GM21723 (cell line): Measurements from ENCODE around the gene TLCD5.

ENCODE experiments used
- ATAC-seq: cut with Tn5 transposase; IDR thresholded peaks from one replicate; pipeline ENCODE4 v1.9.1; 2021; ENCODE audit warnings: mild to moderate bottlenecking, moderate library complexity; ENCODE audit not compliant: unreplicated experiment

TLCD5 gene

DNA sequence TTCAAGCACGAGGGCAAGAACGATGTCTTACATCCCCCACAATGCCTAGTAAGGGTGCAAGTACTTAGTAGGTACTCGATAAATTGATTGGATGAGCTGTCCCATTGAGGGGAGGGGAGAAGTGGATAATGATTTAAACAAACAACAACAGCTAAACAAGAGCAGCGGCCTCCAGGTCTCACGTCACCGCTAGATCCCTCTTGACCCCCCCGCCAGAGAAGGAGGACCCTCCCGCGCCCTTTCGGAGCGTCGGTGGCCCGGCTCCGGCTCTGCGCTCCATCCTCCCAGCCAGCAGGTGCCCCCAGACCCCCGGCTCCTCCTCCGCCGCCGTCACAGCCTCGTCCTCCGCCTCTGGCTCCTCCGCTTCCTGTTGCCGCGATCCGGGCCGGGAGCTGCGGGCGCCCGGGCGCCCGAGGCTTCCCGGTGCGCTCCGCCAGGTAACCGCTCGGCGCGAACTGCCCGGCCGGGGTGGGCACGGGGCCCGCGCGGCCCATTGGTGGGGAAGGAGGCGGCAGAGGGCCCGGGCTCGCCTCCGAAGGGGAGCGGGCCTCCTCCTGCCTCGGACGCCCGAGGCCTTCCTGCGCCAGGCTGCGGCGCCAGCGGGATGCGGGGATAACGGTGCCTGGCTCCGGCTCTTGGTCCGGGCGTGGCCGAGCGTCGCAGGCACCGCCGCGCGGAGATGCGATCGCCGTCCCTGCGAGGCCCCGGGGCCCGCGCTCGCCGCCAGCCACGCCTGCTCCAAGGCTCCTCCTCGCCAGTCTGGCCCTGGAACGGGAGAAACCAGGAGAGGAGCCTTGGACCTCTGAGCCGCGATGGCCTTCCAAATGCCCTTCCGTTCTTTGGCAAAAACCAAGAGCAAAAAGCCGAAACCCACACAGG lies at the start of gene TLCD5:
TLCD5 (plus strand) TSS at position 368 of the 879 bp plus-strand sequence. CDS start 2,143 bp downstream, outside the sequence.
- peak; percentile 58 for ATAC-seq

DNA sequence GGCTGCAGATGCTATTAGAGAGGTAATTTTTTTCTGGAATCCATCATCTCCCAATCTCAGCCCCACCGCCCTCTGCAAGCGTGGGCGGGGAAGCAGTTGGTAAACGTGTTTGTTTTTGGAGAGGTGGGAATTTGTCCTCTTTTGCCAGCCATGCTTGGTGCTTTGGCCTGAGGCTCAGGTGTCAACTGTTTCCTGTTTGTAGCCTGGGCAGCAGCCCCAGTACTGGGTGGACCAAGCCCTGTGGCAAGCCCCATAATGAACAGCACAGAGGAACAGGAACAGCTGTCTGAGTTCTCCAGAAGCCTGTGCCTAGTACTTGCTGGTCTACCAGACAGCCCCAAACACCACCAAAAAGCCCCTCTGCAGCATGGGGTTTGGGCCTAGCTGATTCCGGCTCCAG lies 45.6 kb upstream of the TLCD5 start:
- ATAC-seq = no peak

DNA sequence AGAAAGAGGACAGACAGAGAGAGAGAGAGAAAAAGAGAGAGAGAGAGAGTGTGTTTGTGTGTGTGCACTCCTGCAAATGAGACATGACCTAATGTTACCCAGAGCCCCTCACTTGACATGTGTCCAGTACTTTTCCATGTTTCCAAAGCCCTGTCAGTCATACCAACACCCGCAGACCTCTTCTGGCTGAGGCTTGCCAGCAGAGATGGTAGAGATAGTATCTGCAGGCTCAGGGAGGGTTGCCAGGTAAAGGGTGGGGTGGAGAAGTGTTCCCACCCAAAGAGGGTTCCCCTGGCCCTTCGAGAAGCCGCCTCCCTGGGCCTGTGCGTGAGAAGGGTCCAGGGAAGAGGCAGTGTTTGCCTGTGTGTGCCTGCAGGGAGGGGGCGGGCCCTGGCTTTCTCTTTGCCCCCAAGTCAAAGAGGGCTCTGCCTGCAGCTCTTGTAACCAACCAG lies 44.5 kb upstream of the TLCD5 start:
- no peak for ATAC-seq

DNA sequence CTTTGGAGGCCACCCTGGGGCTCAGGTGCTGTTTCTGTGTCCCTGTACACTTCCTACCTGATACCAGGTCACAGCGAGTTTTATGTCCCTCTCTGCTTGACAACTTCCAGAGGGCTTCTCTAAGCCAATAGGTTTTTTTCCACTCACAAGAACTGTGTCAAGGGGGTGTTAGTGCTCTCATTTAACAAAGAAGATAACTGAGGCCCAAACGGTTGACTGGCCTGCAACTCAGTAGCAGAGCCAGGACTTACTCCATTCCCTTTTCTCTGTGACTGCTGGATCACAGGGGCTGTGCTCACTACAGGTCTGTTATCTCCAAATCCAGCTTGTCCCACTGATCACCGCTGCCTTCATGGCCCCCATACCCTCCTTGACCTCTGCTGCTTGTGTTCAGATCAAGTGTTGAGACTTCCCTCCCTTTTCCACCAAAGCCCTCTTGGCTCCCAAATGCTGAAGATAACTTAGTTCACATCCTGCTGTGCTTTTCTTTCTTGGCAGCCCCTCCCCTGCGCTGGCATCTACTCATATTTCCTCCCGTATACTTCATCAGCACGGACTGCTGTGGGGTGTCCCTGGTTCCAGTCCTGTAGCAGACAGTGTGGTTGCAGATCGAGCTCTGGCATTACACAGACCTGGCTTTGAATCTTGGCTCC lies 43.8 kb upstream of the TLCD5 start:
- no peak for ATAC-seq

DNA sequence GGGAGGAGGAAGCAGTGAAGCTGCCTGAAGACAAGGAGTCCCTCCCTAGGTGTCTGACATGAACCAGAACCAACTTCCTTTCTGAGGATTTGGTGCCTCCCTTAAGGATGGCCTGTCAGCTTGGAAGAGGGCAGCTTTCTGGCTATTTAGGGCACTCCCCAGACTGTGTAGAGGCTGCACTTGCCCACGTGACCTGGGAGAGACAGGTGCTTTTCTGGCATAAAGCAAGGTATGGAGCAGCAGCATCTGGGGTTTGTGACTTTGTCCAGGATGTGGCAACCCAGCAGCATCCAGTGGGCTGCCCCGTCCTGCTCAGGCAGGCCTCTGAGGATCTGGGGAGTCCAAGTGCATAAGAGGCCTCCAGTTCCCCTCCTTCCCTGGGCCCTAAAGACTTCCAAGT lies 42.0 kb upstream of the TLCD5 start:
- no peak for ATAC-seq

DNA sequence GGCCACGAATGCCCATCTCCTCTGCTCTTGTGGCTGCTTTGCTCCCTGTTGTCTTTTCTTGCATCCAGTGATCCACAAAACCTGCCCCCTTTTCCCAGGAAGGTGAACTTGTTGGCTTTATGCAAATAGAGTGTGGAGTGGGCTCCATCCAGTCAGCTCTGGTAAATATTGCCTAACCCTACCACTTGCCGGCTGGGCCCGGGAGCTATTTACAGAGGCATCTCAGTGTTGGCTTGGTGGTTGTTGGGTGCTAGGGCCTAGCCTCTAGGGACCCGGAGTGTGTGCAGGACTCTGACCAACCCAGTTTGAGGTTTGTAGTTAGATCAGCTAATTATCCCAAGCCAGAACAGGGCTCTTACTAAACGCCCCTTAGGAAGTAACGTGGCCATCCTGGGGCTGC lies 40.8 kb upstream of the TLCD5 start:
- ATAC-seq = no peak

DNA sequence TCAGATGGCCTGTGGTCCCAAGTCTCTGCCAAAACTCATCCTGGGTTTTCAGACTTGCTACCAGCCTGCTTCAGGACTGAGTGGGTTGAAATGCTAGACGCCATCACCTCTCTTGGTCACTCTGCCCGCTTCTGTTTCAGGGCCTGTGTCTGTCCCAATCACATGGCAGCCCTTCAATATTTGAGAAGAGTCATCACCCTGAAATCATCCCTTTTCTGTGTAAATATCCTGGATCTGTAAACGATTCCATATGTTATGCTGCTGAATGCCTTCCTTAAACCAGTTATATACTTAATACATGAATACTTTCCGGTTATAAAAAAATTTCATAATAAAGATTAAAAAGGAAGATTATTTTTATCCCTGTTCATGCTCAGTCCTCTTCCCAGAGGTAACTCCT lies 39.8 kb upstream of the TLCD5 start:
- no peak for ATAC-seq

DNA sequence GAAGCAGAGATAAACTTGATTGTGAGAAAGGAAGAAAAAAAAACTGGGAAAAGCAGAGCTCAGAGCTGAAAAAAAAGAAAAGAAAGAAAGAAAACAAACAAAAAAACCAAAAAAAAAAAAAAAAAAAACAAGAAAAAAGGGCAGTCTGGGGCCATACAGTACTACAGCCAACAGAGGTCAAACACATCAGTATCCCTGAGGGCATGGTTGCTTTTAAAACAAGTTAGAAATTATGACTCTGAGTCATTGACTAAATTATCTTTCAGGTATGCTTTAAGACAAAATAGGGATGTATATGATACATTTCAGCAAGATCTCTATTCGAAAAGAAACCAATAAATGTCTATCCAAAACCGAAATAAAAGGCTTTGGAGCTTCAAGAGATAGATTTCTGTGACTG lies 37.1 kb upstream of the TLCD5 start:
- no peak for ATAC-seq

DNA sequence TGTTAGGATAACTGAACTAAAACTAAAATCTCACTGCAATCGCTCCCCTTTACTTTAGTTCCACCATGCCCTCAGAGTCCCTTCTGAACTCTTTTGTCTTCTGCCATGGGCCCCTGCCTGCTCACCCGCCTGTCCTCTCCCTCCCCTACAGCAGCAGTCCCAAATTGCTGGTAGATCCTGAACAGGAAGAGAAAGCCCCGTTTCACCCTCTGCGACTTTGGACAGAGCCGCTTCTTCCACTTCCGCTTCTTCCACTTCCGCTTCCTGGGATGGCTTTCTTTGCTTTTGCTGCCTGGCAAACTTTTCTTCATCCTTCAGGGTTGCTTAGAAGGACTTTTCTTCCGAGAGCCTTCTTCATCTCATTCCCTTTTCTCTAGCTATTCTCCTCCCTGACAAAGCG lies 35.7 kb upstream of the TLCD5 start:
- no peak for ATAC-seq

DNA sequence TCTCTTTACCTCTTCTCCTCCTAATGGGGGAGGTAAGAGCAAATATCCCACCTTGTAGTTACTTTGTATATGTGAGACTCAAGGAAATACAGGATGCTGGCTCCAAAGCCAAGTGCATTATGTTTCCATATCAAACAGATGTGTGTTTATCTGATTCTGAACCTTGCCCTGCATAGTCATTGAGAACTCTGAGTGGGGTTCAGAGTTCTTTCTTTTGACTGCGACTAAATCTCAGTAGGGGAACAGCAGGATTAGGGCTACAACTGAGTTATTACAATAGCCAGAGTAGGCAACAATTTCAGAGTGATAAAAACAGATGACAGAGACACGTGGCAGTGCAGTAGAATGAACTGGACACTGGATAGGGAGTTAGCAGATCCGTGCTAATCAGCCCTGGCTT lies 34.1 kb upstream of the TLCD5 start:
- no peak for ATAC-seq

DNA sequence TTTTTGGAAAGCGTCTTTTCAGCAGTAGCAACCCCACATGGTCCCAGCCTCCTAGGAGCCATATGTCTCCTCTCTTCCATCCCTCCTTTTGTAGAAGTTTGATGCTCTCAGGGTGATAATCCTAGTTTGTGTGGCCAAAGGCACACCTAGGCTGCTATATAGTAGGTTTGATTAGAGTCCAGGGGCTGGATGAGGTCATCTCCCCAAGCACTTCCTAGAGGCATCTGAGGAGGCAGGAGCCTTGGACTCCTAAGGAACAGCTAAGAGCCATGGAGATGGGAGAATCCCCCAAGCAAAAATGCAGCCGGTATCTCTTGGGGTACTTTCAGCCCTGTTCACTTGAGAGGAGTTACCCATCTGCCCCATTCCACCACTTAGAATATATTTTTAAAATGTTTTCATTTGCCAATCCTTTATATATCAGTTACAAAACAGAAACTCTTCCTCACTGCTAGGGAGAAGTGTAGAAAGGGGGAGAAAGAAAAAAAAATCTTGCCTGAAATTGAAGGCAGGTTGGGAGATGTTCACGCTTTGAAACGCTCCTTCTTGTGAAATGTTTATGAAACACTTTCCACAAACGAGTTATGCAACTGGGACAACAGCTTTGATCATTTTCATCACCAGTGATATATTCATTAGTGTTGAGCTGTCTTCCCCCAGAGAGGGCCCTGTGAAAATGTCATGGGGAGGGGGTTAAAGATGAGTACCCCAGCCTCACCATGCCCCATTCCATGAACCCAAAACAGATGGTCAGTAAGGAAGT lies 31.9 kb upstream of the TLCD5 start:
- ATAC-seq = no peak

DNA sequence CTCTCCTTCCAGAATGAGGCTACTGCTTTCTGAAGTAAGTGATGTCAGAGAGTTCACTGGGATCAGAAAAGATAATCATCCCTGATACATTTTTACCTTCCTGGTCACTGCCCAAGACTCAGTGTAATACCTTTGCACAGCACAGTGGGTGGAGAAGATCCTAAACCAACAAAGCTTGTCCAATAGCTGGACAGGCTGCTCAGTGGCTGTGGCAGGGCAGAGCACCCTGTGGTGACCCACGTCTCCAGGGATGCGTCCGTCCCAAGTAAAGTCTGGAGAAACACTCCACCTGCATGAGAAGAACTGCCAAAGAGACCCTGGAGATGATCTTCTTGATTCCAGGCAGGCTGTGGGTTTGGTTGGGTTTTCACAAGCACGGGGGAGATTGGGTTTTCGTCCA lies 31.0 kb upstream of the TLCD5 start:
- ATAC-seq = no peak

DNA sequence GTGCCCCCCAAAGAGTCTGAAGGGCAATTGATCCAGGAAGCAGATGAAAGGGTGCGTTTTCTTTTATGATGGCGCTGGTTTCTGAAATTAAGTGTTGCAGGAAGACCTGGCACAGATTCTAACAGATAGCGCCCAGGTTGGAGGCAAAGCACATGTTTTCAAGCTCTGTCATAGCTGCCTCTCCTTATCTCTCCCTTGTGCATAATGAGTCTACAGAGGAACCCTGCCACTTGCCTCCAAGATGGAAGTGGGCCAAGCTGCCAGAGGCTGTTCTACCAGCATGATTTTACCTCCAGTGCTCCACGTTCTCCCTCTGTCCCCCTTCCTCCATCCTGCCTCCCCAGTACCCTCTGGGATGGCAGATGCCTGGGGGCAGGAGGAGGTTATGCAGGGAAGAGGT lies 30.0 kb upstream of the TLCD5 start:
- ATAC-seq = no peak

DNA sequence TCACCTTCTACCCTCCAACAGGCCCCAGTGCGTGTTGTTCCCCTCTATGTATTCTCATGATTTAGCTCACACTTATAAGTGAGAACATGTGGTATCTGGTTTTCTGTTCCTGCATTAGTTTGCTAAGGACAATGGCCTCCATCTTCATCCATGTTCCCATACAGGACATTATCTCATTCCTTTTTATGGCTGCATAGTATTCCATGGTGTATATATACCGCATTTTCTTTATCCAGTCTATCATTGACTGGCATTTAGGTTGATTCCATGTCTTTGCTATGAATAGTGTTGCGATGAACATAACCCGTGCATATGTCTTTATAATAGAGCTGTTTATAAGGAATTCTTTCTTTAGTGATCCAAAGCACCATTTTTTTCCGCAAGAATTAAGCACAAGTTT lies 28.5 kb upstream of the TLCD5 start:
- no peak for ATAC-seq

DNA sequence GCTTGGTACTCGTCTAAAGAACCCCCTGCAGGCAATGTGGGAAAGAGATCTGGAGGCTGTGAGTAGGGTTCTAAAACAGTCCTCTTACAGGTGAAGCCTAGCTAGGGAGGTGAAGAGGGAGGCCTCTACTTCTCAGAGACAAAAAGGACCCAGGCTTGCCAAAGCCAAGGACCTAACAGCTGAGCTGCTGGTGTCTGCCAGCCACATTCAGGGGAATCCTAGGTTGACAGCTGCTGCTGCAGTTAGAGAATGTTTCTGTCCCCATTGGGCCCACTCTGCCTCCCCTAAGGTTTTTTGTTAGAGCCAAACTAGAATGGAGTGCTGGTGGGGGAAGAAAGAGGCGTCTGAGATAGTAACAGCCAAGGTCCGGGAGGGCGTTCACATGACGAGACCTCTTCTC lies 26.6 kb upstream of the TLCD5 start:
- no peak for ATAC-seq

DNA sequence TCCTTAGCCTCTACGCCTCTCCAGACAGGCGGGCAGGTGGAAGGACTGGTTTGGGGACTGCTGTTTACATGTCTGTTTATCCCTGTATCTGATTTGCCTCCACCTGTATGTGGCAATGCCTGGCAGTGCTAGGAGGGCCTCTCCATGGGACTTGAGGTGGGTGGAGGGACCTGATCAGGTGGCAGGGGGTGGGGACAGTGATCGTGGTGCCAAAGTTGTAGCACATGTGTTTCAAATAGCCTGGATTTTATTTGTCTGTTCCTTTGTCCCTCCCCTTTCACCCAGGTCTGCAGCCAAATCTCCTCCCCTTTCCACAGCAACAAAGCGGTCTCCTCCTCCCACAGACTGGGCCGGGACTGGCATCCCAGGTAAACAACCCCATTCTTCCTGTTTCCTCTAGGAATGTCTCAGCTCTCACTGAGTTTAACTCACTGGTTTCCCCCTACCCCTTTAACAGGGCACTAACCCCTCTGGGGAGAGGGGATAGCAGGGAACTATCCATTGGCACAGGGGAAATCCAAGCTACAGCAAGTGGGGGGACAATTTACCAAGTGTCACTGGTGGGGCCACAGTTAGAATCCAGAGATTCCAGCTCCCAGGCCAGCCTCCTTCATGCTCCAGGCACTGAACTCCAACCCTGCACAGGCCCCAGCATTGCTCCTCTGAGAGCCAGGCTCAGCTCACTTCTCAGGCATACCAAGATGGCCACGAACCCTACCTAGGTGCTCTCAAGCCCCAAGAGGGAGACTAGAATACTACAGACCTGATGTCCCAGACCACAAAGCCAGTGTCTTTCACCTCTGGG lies 22.9 kb upstream of the TLCD5 start:
- no peak for ATAC-seq

DNA sequence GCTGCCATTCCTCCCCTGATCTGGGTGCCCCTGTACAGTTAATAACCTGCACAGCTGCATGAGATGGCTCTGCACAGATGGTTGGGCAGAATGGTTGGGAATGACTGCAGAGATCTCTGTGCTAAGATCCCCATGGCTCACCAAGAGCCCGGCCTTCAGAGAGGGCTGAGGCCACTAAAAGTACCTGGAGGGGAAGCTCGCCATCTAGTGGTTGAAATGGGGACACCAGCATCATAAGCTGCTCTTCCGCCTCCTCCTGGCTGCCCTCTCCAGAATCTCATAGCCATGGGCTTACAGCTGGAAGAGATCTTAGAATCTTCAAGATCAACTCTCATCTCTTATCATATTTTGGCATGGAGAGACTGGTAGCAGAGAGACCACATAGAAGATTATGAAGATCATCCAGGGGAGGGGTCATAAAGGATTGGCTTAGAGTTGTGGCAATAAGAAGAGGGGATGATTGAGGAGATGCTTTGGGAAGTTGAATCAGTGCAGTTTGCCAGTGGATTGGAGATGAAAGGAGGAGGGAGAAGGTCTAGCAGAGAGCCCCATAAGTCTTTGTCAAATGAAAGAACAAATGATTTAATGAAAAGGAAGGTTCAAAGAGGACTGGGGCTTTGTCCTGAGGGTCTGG lies 22.0 kb upstream of the TLCD5 start:
- peak; percentile 63 for ATAC-seq

DNA sequence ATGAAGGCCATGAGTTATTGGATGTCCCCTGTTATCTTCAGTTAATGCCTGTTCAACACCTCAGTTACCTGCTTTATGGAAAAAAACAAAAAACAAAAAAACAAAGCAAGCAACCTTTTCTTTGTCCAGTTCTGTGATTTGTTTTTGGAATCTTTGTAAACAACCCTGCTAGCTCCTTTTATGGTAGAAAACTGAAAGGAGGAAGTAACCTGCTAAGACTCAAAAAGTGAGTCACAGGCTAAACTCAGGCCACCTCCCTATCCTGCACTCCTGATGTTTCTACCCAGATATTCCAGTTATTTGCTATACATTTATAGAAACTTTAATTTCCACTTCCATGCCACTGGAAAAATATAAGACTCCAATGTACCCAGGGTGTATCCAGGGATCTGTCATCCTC lies 20.6 kb upstream of the TLCD5 start:
- no peak for ATAC-seq

DNA sequence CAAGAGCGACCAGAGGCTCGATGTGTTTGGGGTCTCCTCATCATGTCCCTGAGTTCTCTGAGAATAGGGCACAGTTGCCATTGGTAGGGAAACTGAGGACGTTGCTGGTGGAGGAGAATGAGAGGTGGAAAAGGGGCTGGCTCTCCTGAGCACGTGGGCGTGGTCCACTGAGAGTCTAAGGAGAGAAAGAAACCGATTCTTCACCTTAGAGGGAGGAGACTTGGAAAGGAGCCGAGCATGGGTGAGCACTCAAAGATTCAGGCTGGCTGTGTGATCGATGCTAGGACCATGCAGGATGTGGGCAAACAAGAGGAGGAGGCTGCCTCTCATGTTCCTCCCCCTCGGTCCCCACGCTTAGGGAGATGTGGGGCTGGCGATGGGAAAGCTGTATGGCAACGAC lies 19.8 kb upstream of the TLCD5 start:
- ATAC-seq = no peak

DNA sequence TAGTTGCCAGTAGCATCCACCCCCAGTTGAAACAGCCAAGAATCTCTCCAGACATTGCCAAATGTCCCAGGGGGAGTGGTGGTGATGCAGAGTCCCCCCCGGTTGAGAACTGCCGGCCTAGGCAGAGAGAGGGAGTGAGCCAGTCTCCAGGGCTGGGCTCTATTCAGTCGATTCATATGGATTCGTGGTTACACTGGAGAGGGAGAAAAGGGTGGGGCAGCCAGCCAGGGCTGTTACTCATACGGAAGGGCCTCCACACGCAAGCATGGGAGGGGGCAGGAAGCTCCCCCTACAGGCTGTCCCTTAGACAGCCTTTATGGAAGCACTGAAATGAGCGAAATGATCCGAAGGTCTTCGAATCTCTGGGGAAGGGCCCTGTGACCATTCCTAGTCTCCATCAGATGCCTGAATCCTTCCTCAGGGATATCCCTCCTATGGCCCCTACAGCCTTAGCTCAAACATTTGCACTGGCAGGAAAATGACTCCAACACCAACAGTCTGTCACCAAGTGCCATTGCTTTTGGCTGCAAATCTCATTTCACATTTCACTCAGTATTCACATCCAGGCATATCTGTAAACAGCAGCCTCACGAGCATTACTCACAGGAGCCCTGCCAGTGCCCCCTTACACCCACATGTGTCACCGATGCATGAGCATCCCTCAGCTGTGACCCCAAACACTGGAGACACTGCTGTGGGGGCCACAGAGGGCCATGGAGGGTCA lies 18.4 kb upstream of the TLCD5 start:
- no peak for ATAC-seq
